SU-DHL-6 (cell line): ENCODE measurements around the gene CERS6.

Experiments
- H2AFZ ChIP-seq: fragments of 200-600 bp; sonication (generic); 2 replicates; pipeline ENCODE4 v1.6.1; 2014; ENCODE audit warnings: low read depth, mild to moderate bottlenecking, moderate library complexity, mixed read lengths, antibody characterized with exemption, low read length; ENCODE audit not compliant: severe bottlenecking
- H3F3A ChIP-seq: fragments of 200-600 bp; shearing (Covaris generic); 2 replicates; pipeline ENCODE4 v1.6.0; 2016; ENCODE audit warnings: antibody characterized with exemption, mild to moderate bottlenecking; ENCODE audit not compliant: insufficient read depth
- H3K27ac ChIP-seq: fragments of 200-600 bp; sonication (generic); 2 replicates; pipeline ENCODE4 v1.5.1; 2016; ENCODE audit warnings: low read depth, mild to moderate bottlenecking, low read length, moderate library complexity, mixed read lengths
- H3K27me3 ChIP-seq: fragments of 200-600 bp; sonication (generic), shearing (Covaris generic); 2 replicates; pipeline ENCODE4 v1.6.0; 2014; ENCODE audit warnings: mild to moderate bottlenecking, low read length
- H3K36me3 ChIP-seq: fragments of 200-600 bp; sonication (generic); 2 replicates; pipeline ENCODE4 v1.6.1; 2014; ENCODE audit warnings: mild to moderate bottlenecking, low read length, mixed read lengths
- H3K4me2 ChIP-seq: fragments of 300-600, 200-600 bp; shearing (Covaris generic), sonication (generic); 2 replicates; pipeline ENCODE4 v1.6.0; 2014; ENCODE audit warnings: low read length, low read depth, mild to moderate bottlenecking; ENCODE audit not compliant: poor library complexity, severe bottlenecking
- H3K4me3 ChIP-seq: fragments of 200-600 bp; sonication (generic); 2 replicates; pipeline ENCODE4 v1.5.1; 2014; ENCODE audit warnings: antibody characterized with exemption, low read length, mild to moderate bottlenecking, mixed read lengths; ENCODE audit not compliant: insufficient read depth, poor library complexity, severe bottlenecking
- H3K79me2 ChIP-seq: fragments of 200-600 bp; sonication (generic); 2 replicates; pipeline ENCODE4 v1.6.1; 2014; ENCODE audit warnings: mild to moderate bottlenecking, low read length, moderate library complexity; ENCODE audit not compliant: insufficient read depth
- H3K9ac ChIP-seq: fragments of 200-600 bp; sonication (generic); 2 replicates; pipeline ENCODE4 v1.7.0; 2014; ENCODE audit warnings: mild to moderate bottlenecking, low read length
- H3K9me2 ChIP-seq: fragments of 200-600 bp; sonication (generic); replicated peaks from 2 replicates; pipeline ENCODE4 v1.6.1; 2014; ENCODE audit warnings: low read length; ENCODE audit not compliant: insufficient read depth
- H3K9me3 ChIP-seq: fragments of 200-600 bp; sonication (generic); 2 replicates; pipeline ENCODE4 v1.6.1; 2014; ENCODE audit warnings: low read length, mixed read lengths; ENCODE audit not compliant: insufficient read depth
- H4K20me1 ChIP-seq: fragments of 200-600 bp; sonication (generic); 2 replicates; pipeline ENCODE4 v1.6.1; 2014; ENCODE audit warnings: low read depth, mild to moderate bottlenecking, antibody characterized with exemption, low read length, moderate library complexity, mixed read lengths
- CTCF ChIP-seq: fragments of 200-600 bp; sonication (generic); IDR thresholded peaks from one replicate; pipeline ENCODE4 v1.5.1; 2017; ENCODE audit warnings: antibody characterized with exemption, mild to moderate bottlenecking, low read length, moderate library complexity; ENCODE audit not compliant: insufficient read depth, poor library complexity, severe bottlenecking
- EZH2phosphoT487 ChIP-seq: fragments of 200-600 bp; sonication (generic), shearing (Covaris generic); conservative IDR thresholded peaks from 2 replicates; pipeline ENCODE4 v1.6.1; 2018; ENCODE audit warnings: mild to moderate bottlenecking, antibody characterized with exemption, low read length, moderate library complexity, mixed read lengths

CERS6 gene

GRCh38 chr2:168801471-168801870 lies 345.4 kb downstream of the CERS6 start:
- H4K20me1 ChIP-seq: no peaks in the 10 kb centered on the region
- no peak overlapping the region for H3K9ac ChIP-seq
- TF ChIP-seq CTCF: no peak
- TF ChIP-seq EZH2phosphoT487: no peak
- no peak overlapping the region for H3K4me2 ChIP-seq
- H3K4me3 ChIP-seq: no peak overlapping the region
- no peaks in the 10 kb centered on the region for H3K36me3 ChIP-seq
- no peak overlapping the region for H3K27ac ChIP-seq
- no peaks in the 10 kb centered on the region for H3K27me3 ChIP-seq
- H3K79me2 ChIP-seq: no peaks in the 10 kb centered on the region
- no peaks in the 10 kb centered on the region for H3F3A ChIP-seq
- no peaks in the 10 kb centered on the region for H3K9me2 ChIP-seq
- no peaks in the 10 kb centered on the region for H3K9me3 ChIP-seq
- no peak overlapping the region for H2AFZ ChIP-seq

- Histone ChIP-seq H3K9ac (no peak within 1 kb of the TSS), H3K79me2 (no peaks in the 10 kb centered on the region), H2AFZ (no peak within 1 kb of the TSS)
Observed at GRCh38 chr2:168801961-168802858, 346.1 kb downstream of the CERS6 start, which contains the start of gene NOSTRIN. Gene NOSTRIN, plus strand, starts transcription at chr2:168802637. Its CDS starts 10 bp downstream, at chr2:168802647.

GRCh38 chr2:168802859-168803725 lies 347.0 kb downstream of the CERS6 start:
- H3K27me3 ChIP-seq: no peaks in the 10 kb centered on the region
- no peaks in the 10 kb centered on the region for H3K36me3 ChIP-seq
- H3K4me3 ChIP-seq: no peak overlapping the region
- H3F3A ChIP-seq: no peaks in the 10 kb centered on the region
- H3K4me2 ChIP-seq: no peak overlapping the region
- no peak overlapping the region for H3K27ac ChIP-seq
- TF ChIP-seq EZH2phosphoT487 (no peak), CTCF (no peak)
- H3K9ac ChIP-seq: no peak overlapping the region
- no peaks in the 10 kb centered on the region for H4K20me1 ChIP-seq
- no peaks in the 10 kb centered on the region for H3K9me3 ChIP-seq
- no peaks in the 10 kb centered on the region for H3K79me2 ChIP-seq
- H2AFZ ChIP-seq: no peak overlapping the region
- H3K9me2 ChIP-seq: no peaks in the 10 kb centered on the region

More at GRCh38 chr2:168801961-168802858, 346.1 kb downstream of the CERS6 start, which contains the start of gene NOSTRIN:
- no peak within 1 kb of the TSS for H3K4me3 ChIP-seq
- no peak for TF ChIP-seq EZH2phosphoT487
- no peak for TF ChIP-seq CTCF
- H3K36me3 ChIP-seq: no peaks in the 10 kb centered on the region
- H3K4me2 ChIP-seq: no peak within 1 kb of the TSS
- no peak within 1 kb of the TSS for H3K27ac ChIP-seq
- H3K9me3 ChIP-seq: no peaks in the 10 kb centered on the region
- no peaks in the 10 kb centered on the region for H3K9me2 ChIP-seq
- no peaks in the 10 kb centered on the region for H3K27me3 ChIP-seq
- H4K20me1 ChIP-seq: no peaks in the 10 kb centered on the region
- no peaks in the 10 kb centered on the region for H3F3A ChIP-seq
